Activated gamma-delta T cell (primary cell): ENCODE data around the gene DTNB.
"Not testable (repeated sequence)": the region's sequence is repeated elsewhere in the genome, so short reads cannot be mapped to it uniquely, and the experiment has no call there.

Experiments used
- DNase-seq: peaks from one replicate; lab custom pipeline; 2025; lab: John Stamatoyannopoulos, UW

The DTNB gene

GRCh38 chr2:25632396-25632795 lies 41.0 kb downstream of the DTNB start:
- no peak for DNase-seq

DNA sequence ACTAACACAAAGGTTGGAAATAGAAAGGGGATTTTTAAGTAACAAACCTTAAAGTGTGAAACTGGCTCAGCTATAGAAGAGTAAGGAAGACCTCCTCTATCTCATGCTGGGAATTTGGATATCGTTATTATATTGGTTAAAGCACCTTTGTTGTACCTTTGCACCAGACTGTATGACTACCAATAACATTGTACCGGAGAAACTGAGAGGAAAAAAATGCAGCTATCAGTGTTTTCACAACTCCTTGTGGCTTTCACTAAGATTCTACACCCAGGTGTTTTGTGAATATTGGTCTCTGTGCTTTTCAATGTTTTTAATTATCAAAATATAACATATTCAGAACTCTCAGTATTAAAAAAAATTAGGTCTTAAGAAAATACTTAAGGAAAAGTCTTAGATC lies 48.7 kb downstream of the DTNB start:
- DNase-seq = no peak

- DNase-seq = no peak
These were observed 50.0 kb downstream of the DTNB start for GRCh38 chr2:25623361-25623760.

GRCh38 chr2:25620711-25621110 lies 52.7 kb downstream of the DTNB start:
- no peak for DNase-seq

DNA sequence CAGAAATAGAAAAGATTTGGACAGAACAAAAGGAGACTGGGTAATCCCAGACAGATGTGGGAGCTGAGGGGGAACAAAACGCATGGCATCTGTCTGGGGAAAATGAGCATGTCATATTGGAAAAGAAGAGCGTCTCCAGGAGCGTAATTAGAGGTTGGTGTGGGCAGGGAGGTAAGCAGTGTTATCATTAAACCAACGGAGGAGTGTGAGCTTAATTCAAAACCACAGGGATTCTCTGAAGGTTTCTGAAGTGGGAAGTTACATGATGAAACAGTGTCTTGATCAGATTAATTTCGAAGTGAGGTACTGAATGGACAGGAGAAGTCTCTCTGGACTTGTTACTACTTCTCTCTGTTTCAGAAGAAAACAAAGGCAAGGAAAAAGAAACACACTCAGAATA lies 53.3 kb downstream of the DTNB start:
- no peak for DNase-seq

GRCh38 chr2:25619185-25619584 lies 54.2 kb downstream of the DTNB start:
- DNase-seq = no peak

- no peak for DNase-seq
These were observed 54.7 kb downstream of the DTNB start for GRCh38 chr2:25618676-25619075.

DNA sequence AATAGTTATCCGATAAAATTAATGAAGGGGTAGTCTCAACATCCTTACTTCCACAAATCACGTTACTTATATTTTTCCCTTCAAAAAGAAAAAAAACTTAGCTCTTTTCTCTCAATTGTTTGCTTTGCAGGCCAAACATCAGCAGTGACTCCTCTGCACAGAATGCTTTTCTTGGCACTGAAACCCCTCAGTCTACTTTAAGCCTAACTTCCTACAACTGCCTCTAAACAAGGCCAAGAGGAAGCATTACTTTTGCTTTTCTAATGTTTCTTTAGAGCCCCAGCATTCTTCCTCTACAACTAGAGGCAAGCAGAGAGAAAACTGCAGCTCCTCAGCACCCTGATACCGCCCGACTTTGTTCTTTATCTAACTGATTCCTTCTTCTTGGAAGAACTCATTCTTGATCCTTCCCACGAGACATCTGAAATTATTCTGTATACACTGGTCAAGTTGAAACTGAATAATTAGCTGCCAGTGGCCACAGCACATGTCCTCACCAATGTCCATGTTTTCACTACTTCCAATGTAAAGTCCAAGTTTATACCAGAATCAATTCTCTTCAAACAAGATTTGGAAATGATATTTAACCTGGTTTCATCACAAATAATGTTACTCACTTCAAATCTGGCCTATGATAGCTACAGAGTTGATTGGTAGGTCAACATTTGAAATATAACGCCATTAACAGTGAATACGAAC lies 55.3 kb downstream of the DTNB start:
- DNase-seq = no peak

DNA sequence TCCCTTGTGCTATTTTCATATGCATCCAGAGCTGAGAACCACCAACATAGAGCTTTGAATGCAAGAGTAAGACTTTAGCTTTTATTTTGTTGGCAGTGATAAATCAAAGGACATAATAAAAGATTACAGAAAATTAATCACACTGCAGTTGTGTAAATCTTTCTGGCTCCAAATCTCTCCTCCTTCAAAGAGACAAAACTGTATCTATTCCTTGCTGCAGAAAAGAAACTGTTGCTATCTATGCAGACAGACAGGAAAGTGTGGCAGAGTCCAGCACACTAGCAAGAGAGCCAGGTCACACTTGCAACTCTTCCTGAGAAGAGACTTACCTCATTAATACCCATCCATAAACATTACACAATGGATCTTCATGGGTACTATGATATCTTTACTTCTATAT lies 57.5 kb downstream of the DTNB start:
- DNase-seq = no peak

GRCh38 chr2:25615386-25615785 lies 58.0 kb downstream of the DTNB start:
- DNase-seq = no peak

DNA sequence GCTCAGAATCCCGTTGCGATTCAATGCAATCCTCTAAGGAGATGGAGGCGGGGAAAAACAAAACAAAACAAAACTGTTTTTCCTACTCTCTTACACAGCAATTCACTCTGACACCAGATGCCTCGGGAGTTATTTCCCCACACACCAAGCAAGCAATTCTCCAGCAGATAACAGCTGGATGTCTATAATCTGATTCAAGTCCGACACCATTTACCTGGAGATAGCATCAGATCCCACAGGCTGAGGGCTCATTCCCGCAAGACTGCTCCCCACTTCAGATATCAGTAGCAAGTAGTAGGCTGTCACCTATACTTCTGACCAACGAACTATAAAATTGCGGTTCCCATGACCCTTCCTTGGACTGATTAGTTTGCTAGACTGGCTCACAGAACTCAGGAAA lies 58.7 kb downstream of the DTNB start:
- no peak for DNase-seq

DNA sequence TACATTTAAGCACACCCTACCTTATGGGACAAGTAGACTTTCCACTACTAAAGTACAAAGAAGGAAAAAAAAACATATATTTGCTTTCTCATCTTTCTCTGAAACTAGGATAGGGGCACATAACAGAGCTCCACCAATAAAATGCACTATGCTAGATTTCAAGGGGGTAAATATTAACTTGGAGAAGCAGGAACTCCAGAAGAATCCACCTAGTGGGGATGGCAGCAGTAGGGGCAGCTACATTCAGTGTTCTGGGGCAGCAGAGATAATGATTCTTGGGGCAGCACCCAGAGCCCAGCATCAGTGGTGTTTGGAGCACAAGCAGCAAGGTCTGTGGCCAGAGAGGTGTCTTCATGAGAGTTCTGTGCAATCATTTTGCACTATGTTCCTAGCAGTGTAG lies 64.7 kb downstream of the DTNB start:
- no peak for DNase-seq

- no peak for DNase-seq
These were observed 66.5 kb downstream of the DTNB start for GRCh38 chr2:25606892-25607291.

GRCh38 chr2:25602333-25602723 lies 71.0 kb downstream of the DTNB start:
- no peak for DNase-seq

- not testable (repeated sequence) for DNase-seq
These were observed 71.6 kb downstream of the DTNB start for GRCh38 chr2:25601711-25602332.

GRCh38 chr2:25598911-25599310 lies 74.5 kb downstream of the DTNB start:
- DNase-seq = no peak

DNA sequence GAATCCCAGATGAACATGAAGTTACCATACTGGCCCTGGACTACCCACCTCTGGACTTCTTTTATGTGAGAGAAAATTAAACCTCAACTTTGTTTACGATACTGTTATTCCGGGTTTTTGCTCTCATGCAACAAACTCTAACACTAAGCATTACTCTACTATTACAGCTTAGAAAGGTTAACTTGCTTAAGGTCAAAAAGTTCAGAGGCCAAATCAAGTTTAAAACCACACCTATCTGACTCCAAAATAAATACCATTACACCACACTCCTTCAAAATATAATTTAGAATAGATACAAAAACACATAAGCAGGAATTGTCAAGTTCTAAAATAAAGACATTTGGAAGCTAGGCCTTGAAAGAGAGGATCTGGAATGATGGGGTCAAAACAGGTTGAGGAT lies 75.0 kb downstream of the DTNB start:
- DNase-seq = no peak

- DNase-seq = no peak
These were observed 75.5 kb downstream of the DTNB start for GRCh38 chr2:25597881-25598280.

GRCh38 chr2:25596516-25597244 lies 76.7 kb downstream of the DTNB start:
- DNase-seq = no peak

DNA sequence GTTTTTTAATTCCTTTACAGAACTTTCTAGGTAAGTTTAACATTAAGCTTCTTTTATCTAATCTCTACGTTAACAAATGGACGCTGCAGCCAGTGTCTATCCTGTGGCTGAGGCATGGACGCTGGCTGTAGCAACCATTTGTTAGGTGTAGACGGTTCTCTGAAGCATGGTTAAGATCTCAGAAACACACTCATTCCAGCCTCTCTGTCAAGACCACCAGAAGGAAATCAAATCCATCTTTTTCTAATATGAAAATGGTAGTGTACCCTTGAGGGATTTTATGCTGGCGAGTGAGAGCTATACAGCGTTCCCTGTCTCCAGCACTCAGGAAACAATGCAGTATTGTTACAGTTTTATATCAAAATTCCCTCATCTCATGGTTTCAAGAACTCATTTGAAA lies 78.0 kb downstream of the DTNB start:
- DNase-seq = no peak

DNA sequence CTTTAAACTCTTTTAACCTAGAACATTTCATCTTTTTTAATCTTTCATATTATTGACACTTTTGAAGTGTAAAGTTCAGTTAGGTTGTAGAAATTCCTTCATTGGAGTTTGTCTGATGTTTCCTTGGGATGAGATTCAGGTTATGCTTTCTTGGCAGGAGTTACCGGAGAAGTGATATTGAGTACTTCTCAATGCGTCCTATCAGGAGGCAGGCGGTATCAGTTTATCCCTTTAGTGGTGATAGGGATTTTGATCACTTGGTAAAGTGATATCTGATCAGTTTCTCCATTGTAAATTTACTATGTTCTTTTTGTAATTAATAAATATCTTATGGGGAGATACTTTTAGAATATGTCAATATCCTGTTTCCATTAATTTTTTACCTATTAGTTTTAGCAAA lies 78.4 kb downstream of the DTNB start:
- DNase-seq = no peak

DNA sequence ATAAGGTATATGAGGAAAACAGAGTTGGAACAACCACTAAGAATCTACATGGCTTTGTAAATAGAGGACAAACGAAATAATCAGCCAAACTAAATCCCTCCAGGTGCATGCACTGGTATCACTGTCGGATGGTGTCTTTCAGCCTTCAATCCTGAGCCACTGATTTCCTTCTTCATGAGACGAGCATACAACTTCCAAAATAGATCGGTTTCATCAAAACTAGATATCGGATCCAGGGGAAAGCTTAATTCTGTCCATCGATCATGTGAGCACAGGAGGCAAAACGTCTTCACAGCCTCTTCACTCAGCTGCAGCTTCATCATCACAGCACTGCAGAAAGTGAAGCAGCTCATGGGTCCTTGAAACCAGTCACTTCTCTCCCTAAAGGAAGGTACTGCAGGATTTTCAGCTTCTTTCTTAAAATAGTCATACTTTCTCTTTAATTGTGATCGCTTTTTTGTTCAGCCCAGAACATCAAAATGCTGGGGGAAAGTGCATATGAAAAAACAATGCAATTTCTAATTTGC lies 80.5 kb downstream of the DTNB start:
- no peak for DNase-seq

- DNase-seq = peak; percentile 10
These were observed 82.4 kb downstream of the DTNB start for GRCh38 chr2:25590921-25591505.
